Activated CD4-positive, CD25-positive, alpha-beta regulatory T cell (primary cell): ENCODE measurements around the gene PACSIN2.

Source experiments
- DNase-seq, 4 experiments: peaks; one replicate each; lab custom pipeline; 2025; lab: John Stamatoyannopoulos, UW

The PACSIN2 gene

GRCh38 chr22:42857845-42858481, 157.0 kb downstream of the PACSIN2 start:
- no peak for DNase-seq

DNA sequence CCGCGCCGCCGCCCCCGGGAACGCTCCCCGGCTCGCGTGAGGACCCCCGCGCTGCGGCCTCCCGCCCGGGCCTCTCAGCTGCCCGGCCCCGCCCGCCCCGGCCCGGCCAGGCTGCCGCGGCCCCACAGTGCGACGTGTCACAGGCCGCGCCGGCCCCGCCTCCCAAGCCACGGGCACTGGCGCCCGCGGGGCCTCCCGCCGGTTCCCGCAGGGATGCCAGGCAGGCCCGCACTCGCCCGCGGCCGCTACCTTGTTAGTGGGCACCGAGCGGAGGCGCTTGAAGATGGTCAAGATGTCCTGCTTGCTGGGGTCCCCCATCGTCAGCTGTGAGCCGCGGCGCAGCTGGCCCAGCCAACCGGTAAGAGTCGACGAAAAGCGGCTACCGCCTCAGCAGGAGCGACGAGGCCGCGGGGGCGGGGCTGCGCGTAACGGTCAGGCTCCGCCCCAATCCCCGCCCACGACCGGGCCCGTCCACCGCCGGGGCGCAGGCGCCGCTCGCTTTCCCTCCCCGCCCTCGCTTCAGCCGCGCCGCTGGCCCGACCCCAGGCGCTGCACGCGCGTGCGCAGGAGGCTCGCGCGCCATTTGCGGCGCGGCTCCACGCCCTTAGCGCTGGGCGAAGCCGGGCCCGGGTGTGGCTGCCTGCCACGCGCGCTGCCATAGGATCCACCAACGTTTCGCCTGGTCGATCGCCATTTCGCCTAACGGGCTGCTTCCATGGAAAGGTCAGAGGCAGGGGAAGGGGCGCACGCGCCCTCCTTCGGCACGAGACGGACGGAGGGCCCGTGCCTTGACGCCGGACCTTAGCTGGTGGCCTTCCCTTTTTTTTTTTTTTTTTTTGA, 157.9 kb downstream of the PACSIN2 start, which contains the start of gene ARFGAP3:
Gene ARFGAP3 (minus strand): TSS at position 409 of the 840 bp plus-strand sequence. CDS start 91 bp downstream, at position 318.
- peak; percentile 79 to 94 (median 90) for DNase-seq

DNA sequence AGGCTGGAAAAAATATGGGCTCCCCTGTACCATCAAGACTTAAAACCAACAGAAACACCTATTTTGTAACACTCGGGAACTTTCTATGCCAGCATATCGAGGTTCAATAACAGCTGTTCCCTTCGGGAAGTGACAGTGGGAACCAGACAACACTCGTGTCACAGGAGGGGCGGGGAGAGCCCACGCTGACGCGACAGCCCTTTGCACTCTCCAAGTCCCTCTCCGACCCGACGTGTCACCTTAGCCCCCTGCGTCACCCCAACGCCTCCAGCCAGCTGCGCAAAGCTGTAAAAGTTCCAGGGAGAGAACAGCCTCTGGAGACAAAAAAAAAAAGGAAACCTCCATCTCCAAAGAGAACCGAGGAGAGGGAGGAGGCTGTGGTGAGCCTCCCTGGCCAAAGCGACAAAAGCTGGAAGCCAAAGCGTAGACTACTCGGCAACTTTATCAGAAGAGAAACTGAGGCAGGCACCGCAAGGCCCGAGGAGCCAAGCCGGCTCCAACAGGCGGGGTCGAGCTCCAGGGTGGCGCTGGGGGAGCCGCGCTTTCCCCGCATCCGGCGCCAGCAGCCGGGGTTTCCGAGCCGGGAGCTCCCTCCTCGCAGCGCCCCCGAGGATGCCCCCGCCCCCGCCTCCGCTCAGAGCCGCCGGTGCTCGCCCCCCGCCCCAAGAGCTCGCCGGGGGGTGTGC, 158.6 kb downstream of the PACSIN2 start:
- peak in 3 of 4 experiments; percentile 26 to 54 (median 51) for DNase-seq

- DNase-seq = no peak
Measured at GRCh38 chr22:42855721-42856120, 159.2 kb downstream of the PACSIN2 start.

- no peak for DNase-seq
Measured at GRCh38 chr22:42855211-42855610, 159.7 kb downstream of the PACSIN2 start.

- no peak for DNase-seq
Measured at GRCh38 chr22:42848941-42849550, 165.9 kb downstream of the PACSIN2 start.

- DNase-seq = no peak
Measured at GRCh38 chr22:42847110-42847509, 167.8 kb downstream of the PACSIN2 start.

DNA sequence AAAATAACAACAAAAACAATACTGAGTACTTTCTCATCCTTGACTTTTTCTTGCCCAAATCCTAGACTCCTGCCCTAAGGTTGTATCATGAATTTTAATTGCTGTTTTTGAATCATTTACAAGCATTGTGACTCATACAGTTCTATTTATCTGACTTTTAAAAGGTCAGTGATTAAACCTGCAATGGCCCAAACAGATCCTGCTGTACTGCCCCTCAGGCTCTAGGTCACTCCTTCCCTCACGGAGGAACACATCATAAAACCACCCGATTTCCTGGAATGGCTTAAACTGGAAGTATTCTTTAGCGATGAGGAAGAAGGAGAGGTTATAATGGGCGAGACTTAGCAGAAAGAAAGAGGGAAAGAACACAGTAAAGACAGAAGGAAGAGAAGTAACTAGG, 170.2 kb downstream of the PACSIN2 start:
- DNase-seq = no peak

DNA sequence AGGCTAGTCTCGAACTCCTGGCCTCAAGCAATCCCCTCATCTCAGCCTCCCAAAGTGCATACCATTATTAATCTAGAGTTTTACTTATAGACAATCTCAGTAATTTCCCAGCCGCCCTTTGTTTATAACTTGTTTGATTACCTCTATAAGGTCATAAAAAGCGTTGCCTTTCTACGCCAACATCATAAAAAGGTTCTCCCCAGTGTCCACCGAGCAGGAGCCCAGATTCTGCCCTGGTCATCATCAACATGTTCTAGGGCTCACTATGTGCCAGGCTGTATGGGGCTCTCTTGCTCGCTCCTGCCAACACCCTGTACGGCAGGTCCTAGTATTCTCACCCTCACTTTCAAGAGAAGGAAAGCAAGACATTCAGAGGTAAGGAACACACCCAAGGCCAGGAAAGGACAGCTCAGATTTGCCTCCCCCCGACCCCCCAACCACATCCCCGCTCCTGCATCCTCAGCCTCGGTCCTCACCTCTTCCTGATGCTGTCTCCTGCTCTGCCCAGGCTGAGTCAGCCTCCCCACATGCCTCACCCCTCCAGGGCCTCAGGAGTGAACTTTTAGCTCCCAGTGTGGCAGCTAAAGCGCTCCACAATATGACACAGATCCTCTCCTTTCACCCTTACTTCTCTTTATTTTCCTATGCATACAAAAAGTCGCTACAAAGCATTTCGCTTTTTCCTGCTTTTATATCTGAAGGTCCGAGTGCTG, 172.1 kb downstream of the PACSIN2 start:
- DNase-seq = no peak

DNA sequence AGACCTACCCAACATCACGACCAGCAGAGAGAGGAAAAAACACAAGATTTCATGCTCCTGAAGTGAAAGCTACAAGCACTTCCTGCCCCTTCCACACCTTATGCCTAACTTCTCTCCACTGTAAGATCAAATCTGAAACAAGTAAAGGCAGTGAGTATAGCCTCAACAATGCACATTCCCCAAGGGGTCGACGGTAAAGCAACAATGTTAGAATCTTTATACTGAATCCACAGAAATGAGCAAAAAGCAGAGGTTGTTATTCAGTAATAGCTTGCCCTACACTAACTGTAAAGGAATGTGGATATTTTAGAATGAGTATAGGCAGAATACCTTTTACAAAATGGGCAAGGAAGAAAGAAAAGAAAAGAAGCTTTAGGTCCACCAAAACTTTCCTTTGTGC, 173.5 kb downstream of the PACSIN2 start:
- no peak for DNase-seq

DNA sequence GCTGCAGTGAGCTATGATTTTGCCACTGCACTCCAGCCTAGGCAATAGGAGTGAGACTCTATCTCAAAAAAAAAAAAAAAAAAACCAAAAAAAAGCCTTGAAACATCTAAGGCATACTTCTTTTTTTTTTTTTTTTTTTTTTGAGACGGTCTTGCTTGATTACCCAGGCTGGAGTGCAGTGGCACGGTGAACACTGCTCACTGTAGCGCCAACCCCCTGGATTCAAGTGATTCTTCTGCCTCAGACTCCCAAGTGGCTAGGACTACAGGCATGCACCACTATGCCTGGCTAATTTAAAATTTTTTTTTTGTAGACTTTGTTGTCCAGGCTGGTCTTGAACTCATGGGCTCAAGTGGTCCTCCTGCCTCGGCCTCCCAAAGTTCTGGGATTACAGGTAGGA, 177.4 kb downstream of the PACSIN2 start:
- no peak for DNase-seq

GRCh38 chr22:42836026-42836425, 178.9 kb downstream of the PACSIN2 start:
- DNase-seq = no peak

- no peak for DNase-seq
Measured at GRCh38 chr22:42834177-42834949, 180.6 kb downstream of the PACSIN2 start.

DNA sequence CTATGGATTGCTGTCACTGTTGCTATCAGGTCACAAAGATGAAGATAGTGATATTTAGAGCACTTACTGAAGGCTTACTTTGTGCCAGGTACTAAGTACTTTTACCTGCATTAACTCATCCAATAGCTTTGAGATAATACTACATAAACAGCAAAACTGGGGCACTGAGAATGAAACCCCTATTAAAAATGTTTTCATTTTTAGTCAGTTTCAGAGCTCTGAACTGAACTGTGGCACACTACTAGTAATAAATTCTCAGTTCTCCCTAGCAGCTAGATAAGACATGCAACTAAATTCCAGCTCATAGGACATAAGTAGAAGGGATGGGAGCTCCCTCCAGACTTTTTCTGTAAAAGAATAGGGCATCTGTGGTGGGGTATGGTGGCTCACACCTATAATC, 181.8 kb downstream of the PACSIN2 start:
- DNase-seq = no peak

GRCh38 chr22:42831712-42832111, 183.2 kb downstream of the PACSIN2 start:
- DNase-seq = no peak

DNA sequence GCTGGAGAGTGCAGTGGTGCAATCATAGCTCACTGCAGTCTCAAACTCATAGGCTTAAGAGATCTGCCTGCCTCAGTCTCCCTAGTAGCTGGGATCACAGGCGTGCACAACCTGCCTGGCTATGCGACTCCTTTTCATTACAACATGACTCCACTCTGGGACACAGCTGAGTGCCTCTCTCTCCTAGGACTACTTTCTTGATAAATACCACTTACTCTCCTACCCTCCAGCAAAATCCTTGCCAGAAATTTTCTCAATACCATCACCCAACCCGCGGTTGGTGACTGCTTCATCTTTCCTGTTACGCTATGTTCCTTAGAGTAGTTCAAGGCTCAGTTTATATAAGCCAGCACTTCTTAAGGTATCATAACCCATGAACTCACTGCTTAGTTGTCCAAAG, 184.8 kb downstream of the PACSIN2 start:
- no peak for DNase-seq

- DNase-seq = no peak
Measured at GRCh38 chr22:42829302-42829701, 185.6 kb downstream of the PACSIN2 start.

DNA sequence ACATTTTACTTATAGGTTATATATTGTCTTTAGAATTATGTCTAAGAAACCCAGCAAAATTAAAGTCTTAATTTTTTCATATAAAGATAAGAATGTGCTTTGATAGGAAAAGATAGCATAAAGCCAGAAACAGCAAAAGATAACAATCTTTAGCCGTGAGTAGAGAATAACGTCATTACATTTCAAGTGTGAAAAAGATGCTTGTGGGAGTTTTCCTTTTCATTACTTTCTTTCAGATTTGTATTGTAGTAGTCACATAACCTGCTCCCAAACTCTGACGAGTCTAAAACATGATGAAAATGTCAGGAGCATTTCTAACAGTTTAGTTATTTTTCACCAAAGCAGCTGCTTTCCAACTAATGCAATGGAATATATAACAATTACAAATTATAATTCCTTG, 189.2 kb downstream of the PACSIN2 start:
- DNase-seq = no peak

- DNase-seq = no peak
Measured at GRCh38 chr22:42821386-42821785, 193.6 kb downstream of the PACSIN2 start.

GRCh38 chr22:42820045-42820763, 194.7 kb downstream of the PACSIN2 start:
- no peak for DNase-seq
